Measurements from ENCODE around the gene DCHS2. TPM values are rescaled to one million over a fixed set of nuclear protein-coding genes. Genes with fewer than 3 reads are reported as not detected.

The DCHS2 gene
- total RNA-seq, 1 donor from 2014 or later = 0.13 TPM

- no peaks in the 10 kb centered on the region for H3K27me3 Mint-ChIP-seq (ENCODE audit: unreplicated experiment)
- H3K27ac Mint-ChIP-seq (ENCODE audit: unreplicated experiment) = no peak overlapping the region
- no peak for TF ChIP-seq CTCF (IDR thresholded peaks at IDR 0.05)
- no peaks in the 10 kb centered on the region for H3K4me1 Mint-ChIP-seq (ENCODE audit: unreplicated experiment)
- H3K4me3 Mint-ChIP-seq (ENCODE audit: unreplicated experiment) = no peak overlapping the region
- peaks cover 6% of the 10 kb centered on the region for H3K9me3 Mint-ChIP-seq (ENCODE audit: unreplicated experiment)
- H3K36me3 Mint-ChIP-seq (ENCODE audit: unreplicated experiment) = no peaks in the 10 kb centered on the region
- no peak for DNase-seq (ENCODE audit: extremely low spot score, unreplicated experiment)
These were observed 308.3 kb downstream of the DCHS2 start for GRCh38 chr4:154183264-154183663.

Other genes with a start within 250 kb of the DCHS2 start
- 79.3 and 82.1 TPM in 2 replicates for gene PLRG1, start 58.6 kb upstream of the DCHS2 start, total RNA-seq
- gene FGB, start 71.2 kb upstream of the DCHS2 start, total RNA-seq = not detected in 2 replicates
- not detected in 2 replicates for gene FGA, start 98.9 kb upstream of the DCHS2 start, total RNA-seq
- not detected in 2 replicates for gene FGG, start 120.9 kb upstream of the DCHS2 start, total RNA-seq